SK-N-MC (cell line): Measurements from ENCODE around the gene TMEM151A.

Experiments
- EZH2 ChIP-seq: fragments of 200-600 bp; sonication (generic); IDR thresholded peaks from one replicate; pipeline ENCODE4 v1.6.1; 2017; ENCODE audit warnings: antibody characterized with exemption
- FOXP2 ChIP-seq: optimal IDR thresholded peaks from 2 replicates; pipeline ENCODE3; 2011; ENCODE audit warnings: mild to moderate bottlenecking, moderate library complexity; ENCODE audit not compliant: insufficient read depth; ENCODE audit errors: extremely low read length, control extremely low read depth
- POLR2AphosphoS5 ChIP-seq: IDR thresholded peaks from 2 replicates; pipeline ENCODE4 v1.6.1; 2012; ENCODE audit warnings: mild to moderate bottlenecking, low read depth, low read length, borderline replicate concordance

GRCh38 chr11:66274219-66274618, 17.5 kb upstream of the TMEM151A start:
- TF ChIP-seq FOXP2 (no peak), EZH2 (no peak), POLR2AphosphoS5 (no peak)
